Cardiac fibroblast (primary cell): ENCODE measurements around the gene MSI2.

Experiments
- DNase-seq, 2 donors: peaks; one replicate each; pipeline versions ENCODE4 v3.0.0 to v3.0.0-alpha.2; 2010; ENCODE audit warnings: low read depth in 2 of 2
- H3K4me3 ChIP-seq, 2 donors: replicated peaks in 1 of 2; 1 replicate in 1 of 2; 2 replicates in 1 of 2; pipeline ENCODE4 v1.5.1; 2011; ENCODE audit warnings: low read depth in 2 of 2, low read length in 2 of 2, mild to moderate bottlenecking in 2 of 2, moderate library complexity in 1 of 2
- CTCF ChIP-seq: IDR thresholded peaks from one replicate; pipeline ENCODE4 v1.5.1; 2011; ENCODE audit warnings: low read depth, mild to moderate bottlenecking, low read length, inconsistent platforms

Gene MSI2

GRCh38 chr17:57640079-57640478 is 383.8 kb downstream of the MSI2 start:
- no peak for TF ChIP-seq CTCF
- no peak overlapping the region for H3K4me3 ChIP-seq
- DNase-seq = no peak

DNA sequence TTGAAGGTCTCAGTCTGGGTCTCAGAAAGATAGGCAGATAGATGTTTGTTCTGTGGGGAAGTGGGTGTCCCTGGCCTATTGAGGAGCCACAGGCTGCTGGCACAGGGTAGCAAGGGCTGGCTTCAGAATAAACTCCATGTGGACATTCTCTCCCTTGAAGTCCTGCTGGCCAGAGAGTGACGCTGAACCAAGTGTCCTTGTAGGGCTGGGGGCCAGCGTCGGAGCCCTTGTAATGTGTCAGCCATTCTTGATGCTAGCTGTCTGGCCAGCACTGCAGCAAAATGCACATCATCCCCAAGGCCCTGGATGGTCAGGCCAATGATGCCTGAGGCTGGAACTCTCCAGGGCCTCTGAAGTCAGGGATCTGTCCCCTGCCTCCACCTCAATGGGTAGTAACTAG is 385.4 kb downstream of the MSI2 start:
- no peak for DNase-seq
- TF ChIP-seq CTCF = no peak
- no peak overlapping the region for H3K4me3 ChIP-seq

DNA sequence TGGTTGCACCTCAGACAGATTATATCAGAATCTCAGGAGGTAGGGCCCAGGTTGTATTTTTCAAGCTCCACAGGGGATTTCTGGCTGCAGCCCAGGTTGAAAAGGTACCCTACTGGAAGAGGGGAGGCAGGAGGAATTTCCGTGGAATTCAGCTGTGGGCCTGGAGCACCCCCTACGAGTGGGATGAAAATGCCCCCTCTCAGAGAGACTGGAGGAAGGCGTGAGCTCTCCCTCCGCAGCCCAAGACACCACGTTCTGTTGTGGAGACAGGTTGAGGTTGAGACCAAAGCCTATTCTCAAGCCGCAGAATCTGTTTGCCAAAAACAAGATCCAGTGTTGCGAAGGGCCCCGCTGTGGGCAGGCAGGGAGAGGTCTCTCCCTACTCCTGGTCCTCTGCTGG is 386.7 kb downstream of the MSI2 start:
- no peak for DNase-seq
- no peak for TF ChIP-seq CTCF
- H3K4me3 ChIP-seq = no peak overlapping the region

- TF ChIP-seq CTCF = no peak
- no peak for DNase-seq
- H3K4me3 ChIP-seq = no peak overlapping the region
Measured at GRCh38 chr17:57644326-57644725, 388.0 kb downstream of the MSI2 start.

DNA sequence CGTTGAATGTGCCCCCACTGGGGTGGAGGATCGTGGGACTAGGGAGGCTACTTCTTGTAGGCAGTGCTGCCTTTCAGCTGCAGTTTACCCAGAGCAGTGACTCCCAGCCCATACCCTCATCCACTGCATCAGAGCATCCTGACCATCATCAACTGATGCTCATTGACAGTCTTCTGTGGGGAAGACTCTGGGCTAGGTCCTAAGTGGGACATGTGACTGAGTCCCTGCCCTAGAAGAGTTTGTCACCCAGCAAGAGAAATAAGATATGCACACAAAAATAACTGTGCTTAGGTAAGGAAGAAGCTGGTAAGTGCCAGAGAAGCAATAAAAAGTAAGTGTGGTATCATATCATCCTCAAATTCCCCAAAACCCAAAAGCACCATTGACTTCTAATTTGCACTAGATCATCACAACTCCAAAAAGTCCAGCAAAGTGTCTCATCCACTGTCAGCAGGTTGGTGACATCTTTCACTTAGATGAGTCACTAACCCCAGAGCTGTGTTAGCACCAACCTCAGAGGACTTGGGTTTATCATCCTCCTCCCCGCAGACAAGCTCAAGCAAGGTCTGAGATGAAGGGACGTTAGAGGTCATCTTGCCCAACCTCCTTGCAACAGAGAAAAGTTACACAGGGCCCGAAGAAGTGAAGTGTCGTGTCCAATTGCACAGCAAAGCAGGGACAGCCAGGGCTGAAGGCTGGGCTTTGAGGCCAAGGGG is 389.8 kb downstream of the MSI2 start:
- no peak for DNase-seq
- H3K4me3 ChIP-seq = no peak overlapping the region
- TF ChIP-seq CTCF = no peak

- no peak for DNase-seq
- TF ChIP-seq CTCF = no peak
- H3K4me3 ChIP-seq = no peak overlapping the region
Measured at GRCh38 chr17:57648720-57649119, 392.4 kb downstream of the MSI2 start.

GRCh38 chr17:57649191-57649590 is 392.9 kb downstream of the MSI2 start:
- TF ChIP-seq CTCF = no peak
- no peak for DNase-seq

More at GRCh38 chr17:57649191-57649590, 392.9 kb downstream of the MSI2 start:
- H3K4me3 ChIP-seq = no peak overlapping the region
